GM19438 (cell line): Measurements from ENCODE around the gene ABCD1.
"Not testable (repeated sequence)": the region's sequence is repeated elsewhere in the genome, so short reads cannot be mapped to it uniquely, and the experiment has no call there.

Source experiments
- ATAC-seq: cut with Tn5 transposase; IDR thresholded peaks from one replicate; pipeline ENCODE4 v1.9.1; 2021; ENCODE audit warnings: low read depth; ENCODE audit not compliant: unreplicated experiment

Gene ABCD1

GRCh38 chrX:153724252-153725038 is at the start of gene ABCD1, which contains the start of gene BCAP31:
Gene ABCD1, plus strand, starts transcription at chrX:153724856. Its CDS starts 411 bp downstream, at chrX:153725267.
Gene BCAP31, minus strand, starts transcription at chrX:153724387. Its CDS starts 1,143 bp downstream, at chrX:153723244.
- peak; percentile 45 for ATAC-seq

DNA sequence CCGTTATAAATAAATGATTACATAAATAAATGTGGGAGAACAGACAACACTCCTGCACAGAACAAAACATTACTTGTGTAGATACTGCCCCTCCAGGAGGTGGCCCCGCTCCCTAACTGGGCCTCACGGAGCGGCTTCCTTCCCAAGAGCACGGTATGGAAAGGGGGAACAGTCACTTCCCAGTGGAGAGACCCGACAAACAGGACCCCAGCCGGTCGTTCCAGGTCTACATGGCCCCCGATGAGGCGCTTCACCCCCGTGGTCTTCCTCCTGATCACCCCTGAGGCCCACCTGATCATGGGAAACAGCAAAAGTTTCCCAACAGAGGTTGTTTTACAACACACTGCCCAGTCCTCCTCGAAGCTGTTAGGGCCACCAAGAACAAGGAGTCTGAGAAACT is 43.5 kb upstream of the ABCD1 start:
- no peak for ATAC-seq

DNA sequence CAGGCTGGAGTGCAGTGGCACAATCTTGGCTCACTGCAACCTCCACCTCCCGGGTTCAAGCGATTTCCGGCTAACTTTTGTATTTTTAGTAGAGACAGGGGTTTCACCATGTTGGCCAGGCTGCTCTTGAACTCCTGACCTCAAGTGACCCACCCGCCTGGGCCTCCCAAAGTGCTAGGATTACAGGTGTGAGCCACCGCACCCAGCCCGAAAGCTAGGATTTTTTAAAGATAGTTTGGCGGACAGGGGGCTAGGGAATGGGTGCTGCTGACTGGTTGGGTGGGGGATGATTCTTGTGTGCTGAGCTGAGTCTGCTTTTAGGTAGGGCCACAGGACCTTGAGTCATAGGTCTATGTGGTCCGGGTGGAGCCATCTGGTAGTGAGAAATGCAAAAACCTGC is 41.2 kb upstream of the ABCD1 start:
- not testable (repeated sequence) for ATAC-seq

GRCh38 chrX:153684467-153685155 is 40.0 kb upstream of the ABCD1 start:
- no peak for ATAC-seq

DNA sequence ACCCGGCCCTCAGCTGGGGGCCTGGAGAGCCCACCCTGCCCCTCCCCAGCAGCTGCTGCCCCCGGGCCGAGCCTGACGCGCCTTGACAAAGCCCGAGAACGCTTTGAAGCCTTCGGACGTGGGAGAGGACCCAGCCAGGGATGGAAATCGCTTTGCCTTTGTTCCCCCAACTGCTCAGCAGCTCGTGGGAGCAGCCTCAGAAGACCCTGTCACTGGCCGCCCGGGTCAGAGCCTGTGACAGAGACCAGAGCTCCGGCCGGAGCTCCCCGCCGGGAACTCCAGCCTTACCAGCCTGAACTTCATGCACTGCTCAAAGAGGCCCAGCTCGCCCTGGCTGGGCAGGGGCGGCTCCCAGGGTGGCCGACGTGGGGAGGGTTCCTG is 39.5 kb upstream of the ABCD1 start:
- ATAC-seq, result no peak

- no peak for ATAC-seq
These were observed 38.6 kb upstream of the ABCD1 start for GRCh38 chrX:153685751-153686696.

- no peak for ATAC-seq
These were observed 37.9 kb upstream of the ABCD1 start for GRCh38 chrX:153686711-153687110.

DNA sequence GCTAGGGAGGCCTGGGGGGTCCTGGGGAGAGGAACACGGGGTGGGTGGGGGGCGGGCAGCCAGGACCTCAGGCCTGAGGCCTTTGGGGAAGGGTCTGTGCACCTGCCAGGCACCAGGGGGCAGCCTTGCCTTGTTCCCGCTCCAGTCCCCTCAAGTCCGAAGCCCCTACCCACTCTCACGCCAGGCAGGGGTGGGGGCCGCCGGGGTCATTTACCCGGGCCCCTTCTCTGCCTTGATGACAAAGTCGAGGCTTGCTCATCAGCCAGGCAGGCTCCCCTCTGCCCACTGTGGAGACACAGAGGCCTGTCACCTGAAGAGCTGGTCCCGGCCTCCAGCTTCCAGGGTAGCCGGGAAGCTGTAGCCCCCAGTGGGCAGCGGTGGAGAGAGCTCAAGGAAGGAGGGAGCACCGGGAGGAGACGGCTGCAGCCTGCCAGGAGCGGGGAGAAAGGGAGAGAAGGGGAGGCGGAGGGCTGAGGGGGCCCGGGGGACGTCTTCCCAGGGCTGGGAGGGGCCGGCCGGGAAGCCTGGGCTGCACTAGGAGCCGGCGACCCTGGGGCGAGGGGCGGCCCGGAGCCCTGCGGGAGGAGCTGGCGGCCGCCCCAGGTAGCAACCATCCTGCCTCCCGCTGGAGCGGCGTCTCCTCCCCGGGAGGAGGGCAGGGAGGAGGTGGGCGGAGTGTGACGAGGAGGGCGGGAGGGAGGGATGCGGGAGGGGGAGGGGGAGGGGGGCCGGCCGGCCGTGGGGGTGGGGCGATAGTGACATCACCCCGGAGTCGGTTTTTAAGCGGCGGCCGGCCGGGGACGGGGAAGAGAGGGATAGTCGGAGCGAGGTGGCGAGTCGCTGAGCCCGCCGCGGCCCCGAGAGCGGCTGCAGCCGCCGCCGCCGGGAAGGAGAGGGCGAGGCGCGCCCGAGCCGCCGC is 37.3 kb upstream of the ABCD1 start, which contains the start of gene SLC6A8:
Gene SLC6A8, plus strand, starts transcription at position 806 of the 919 bp plus-strand sequence. CDS start 649 bp downstream, outside the sequence.
- ATAC-seq, result no peak

GRCh38 chrX:153688071-153688470 is 36.6 kb upstream of the ABCD1 start:
- ATAC-seq, result no peak

DNA sequence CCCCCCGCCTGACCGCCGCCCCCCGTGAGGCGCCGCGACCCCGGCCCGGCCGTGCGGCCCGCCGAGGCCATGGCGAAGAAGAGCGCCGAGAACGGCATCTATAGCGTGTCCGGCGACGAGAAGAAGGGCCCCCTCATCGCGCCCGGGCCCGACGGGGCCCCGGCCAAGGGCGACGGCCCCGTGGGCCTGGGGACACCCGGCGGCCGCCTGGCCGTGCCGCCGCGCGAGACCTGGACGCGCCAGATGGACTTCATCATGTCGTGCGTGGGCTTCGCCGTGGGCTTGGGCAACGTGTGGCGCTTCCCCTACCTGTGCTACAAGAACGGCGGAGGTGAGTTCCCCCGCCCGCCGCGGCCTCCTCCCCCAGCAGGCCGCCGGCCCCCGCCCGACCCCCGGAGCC is 36.1 kb upstream of the ABCD1 start:
- no peak for ATAC-seq

GRCh38 chrX:153688911-153689590 is 35.6 kb upstream of the ABCD1 start:
- ATAC-seq, result no peak

DNA sequence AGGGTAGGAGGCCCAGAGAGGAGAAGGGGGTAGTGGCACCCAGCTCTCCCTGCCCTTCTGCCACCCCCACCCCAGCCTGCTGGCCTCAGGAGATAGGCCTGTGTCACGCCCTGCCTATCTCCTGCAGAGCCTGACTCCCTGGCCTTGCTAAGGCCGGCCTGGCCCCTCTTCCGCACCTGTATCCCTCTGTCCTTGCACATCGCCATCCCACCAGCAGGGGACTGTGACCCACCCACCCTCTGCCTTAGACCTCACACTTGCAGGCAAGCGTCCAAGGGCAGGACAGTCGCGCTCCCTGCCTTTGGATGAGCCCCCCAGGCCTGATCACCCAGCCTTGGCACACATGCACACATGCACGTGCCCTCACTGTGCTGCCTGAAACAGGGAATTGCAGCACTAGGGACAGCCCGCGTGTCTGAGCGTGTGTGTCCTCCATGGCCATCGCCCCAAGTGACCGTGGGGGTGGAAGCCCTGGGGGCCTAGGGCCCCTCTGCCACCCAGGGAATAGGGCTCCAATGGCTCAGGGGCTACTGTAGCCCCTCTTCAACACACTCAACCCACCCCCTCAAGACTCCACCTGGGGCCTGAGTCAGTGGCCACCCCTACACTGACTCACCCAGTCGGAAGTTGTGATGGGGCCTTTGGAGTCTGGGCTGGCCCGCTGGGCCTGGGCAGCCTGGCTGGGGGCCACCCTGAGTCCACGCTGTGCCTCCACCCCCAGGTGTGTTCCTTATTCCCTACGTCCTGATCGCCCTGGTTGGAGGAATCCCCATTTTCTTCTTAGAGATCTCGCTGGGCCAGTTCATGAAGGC is 34.8 kb upstream of the ABCD1 start:
- no peak for ATAC-seq

DNA sequence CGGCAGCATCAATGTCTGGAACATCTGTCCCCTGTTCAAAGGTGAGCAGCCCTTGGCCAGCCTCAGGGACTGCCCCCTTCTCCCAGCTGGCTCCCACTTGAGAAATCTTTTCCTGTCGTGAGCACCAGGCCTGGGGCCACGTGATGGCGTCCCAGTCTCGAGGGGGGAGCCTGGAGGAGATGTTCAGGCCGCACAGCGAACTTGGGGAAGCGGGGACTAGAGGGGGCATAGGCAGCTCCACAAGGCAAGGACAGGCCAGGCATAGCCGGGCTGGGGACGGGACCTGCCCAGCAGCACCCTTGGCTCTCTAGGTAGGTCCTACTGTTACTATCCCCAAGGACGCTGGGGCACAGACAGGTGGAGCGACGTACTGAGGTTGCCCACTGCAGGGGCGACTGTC is 34.2 kb upstream of the ABCD1 start:
- ATAC-seq, result no peak

DNA sequence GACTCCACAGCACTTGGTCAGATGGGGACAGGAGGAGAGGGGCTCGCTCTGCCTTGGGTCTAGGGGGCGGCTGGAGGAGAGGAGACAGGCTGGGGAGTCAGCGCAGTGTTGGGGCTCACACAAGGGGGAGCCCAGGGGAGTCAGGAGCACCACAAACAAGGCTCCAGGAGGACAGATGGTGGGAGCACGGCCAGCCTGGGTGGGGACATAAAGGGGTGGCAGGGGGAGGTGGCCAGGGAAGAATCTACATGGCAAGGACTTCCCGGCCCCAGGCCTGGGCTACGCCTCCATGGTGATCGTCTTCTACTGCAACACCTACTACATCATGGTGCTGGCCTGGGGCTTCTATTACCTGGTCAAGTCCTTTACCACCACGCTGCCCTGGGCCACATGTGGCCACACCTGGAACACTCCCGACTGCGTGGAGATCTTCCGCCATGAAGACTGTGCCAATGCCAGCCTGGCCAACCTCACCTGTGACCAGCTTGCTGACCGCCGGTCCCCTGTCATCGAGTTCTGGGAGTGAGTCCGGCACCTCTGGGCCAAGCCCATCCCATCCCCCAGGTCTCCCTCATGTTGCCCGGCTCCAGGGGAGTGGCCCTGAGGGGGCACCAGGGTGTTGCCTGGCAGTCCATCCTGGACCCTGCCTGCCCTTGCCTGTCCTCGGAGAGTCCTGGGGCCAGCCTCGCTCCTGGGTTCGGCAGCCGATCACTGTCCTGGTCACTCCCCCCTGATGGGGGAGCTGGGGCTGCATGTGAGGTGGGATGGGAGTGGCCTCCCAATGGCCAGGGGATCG is 33.4 kb upstream of the ABCD1 start:
- ATAC-seq, result not testable (repeated sequence)

GRCh38 chrX:153692003-153692402 is 32.7 kb upstream of the ABCD1 start:
- ATAC-seq, result no peak

GRCh38 chrX:153692611-153693156 is 32.0 kb upstream of the ABCD1 start:
- no peak for ATAC-seq
